MM.1S (cell line): ENCODE data around the gene TCL1A.
"Not testable (repeated sequence)": the region's sequence is repeated elsewhere in the genome, so short reads cannot be mapped to it uniquely, and the experiment has no call there.

Source experiments
- DNase-seq: peaks from one replicate; pipeline ENCODE4 v3.0.0-alpha.2; 2015
- H2AFZ ChIP-seq: fragments of 300-600 bp; sonication (generic); 2 replicates; pipeline ENCODE4 v1.6.0; 2016; ENCODE audit warnings: antibody characterized with exemption, low read length
- H3F3A ChIP-seq: fragments of 300-600 bp; sonication (generic); 2 replicates; pipeline ENCODE4 v1.6.1; 2016; ENCODE audit warnings: mild to moderate bottlenecking, antibody characterized with exemption, low read length, moderate library complexity, mixed read lengths; ENCODE audit not compliant: insufficient read depth
- H3K27ac ChIP-seq: fragments of 300-600 bp; sonication (generic); 2 replicates; pipeline ENCODE4 v1.5.1; 2016; ENCODE audit warnings: mild to moderate bottlenecking, low read length
- H3K27me3 ChIP-seq: fragments of 300-600 bp; sonication (generic); replicated peaks from 2 replicates; pipeline ENCODE4 v1.6.0; 2016; ENCODE audit warnings: low read length; ENCODE audit not compliant: insufficient read depth
- H3K36me3 ChIP-seq: fragments of 300-600 bp; sonication (generic); replicated peaks from 2 replicates; pipeline ENCODE4 v1.6.1; 2016; ENCODE audit warnings: mild to moderate bottlenecking, low read length, mixed read lengths; ENCODE audit not compliant: insufficient read depth
- H3K4me1 ChIP-seq: fragments of 300-600 bp; sonication (generic); 2 replicates; pipeline ENCODE4 v1.6.1; 2016; ENCODE audit warnings: low read length, mixed read lengths
- H3K4me2 ChIP-seq: fragments of 300-600 bp; sonication (generic); 2 replicates; pipeline ENCODE4 v1.6.0; 2016; ENCODE audit warnings: low read depth, low read length
- H3K4me3 ChIP-seq: fragments of 300-600 bp; sonication (generic); 2 replicates; pipeline ENCODE4 v1.5.1; 2016; ENCODE audit warnings: low read length, mixed read lengths
- H3K79me2 ChIP-seq: fragments of 300-600 bp; sonication (generic); 2 replicates; pipeline ENCODE4 v1.6.1; 2016; ENCODE audit warnings: mixed run types, low read length, mixed read lengths
- H3K9ac ChIP-seq: fragments of 300-600 bp; sonication (generic); 2 replicates; pipeline ENCODE4 v1.6.1; 2016; ENCODE audit warnings: low read length, mixed read lengths
- H3K9me2 ChIP-seq: fragments of 300-600 bp; sonication (generic); replicated peaks from 2 replicates; pipeline ENCODE4 v1.6.1; 2016; ENCODE audit warnings: mild to moderate bottlenecking, low read length, mixed read lengths; ENCODE audit not compliant: insufficient read depth
- H3K9me3 ChIP-seq: fragments of 300-600 bp; sonication (generic); replicated peaks from 2 replicates; pipeline ENCODE4 v1.6.1; 2016; ENCODE audit warnings: mild to moderate bottlenecking, low read length, mixed read lengths; ENCODE audit not compliant: insufficient read depth
- H4K20me1 ChIP-seq: fragments of 300-600 bp; sonication (generic); 2 replicates; pipeline ENCODE4 v1.6.1; 2016; ENCODE audit warnings: mild to moderate bottlenecking, low read length, moderate library complexity, mixed read lengths; ENCODE audit not compliant: insufficient read depth
- CTCF ChIP-seq: fragments of 300-600 bp; sonication (generic); IDR thresholded peaks from 2 replicates; pipeline ENCODE4 v1.5.1; 2016; ENCODE audit warnings: antibody characterized with exemption, low read length, mixed read lengths
- EZH2 ChIP-seq: fragments of 300-600 bp; sonication (generic); optimal IDR thresholded peaks from 2 replicates; pipeline ENCODE3; 2017; ENCODE audit warnings: low read depth, mild to moderate bottlenecking, antibody characterized with exemption, low read length, mixed read lengths
- EZH2phosphoT487 ChIP-seq: fragments of 300-600 bp; sonication (generic); IDR thresholded peaks from 2 replicates; pipeline ENCODE4 v1.6.1; 2018; ENCODE audit warnings: antibody characterized with exemption, low read length

Gene TCL1A

GRCh38 chr14:95668235-95668772 lies 45.6 kb downstream of the TCL1A start:
- Histone ChIP-seq H3K27ac (no peak overlapping the region), H3K27me3 (peaks cover 5% of the 10 kb centered on the region), H3K79me2 (no peaks in the 10 kb centered on the region), H2AFZ (no peak overlapping the region), H4K20me1 (no peaks in the 10 kb centered on the region), H3F3A (peaks cover 4% of the 10 kb centered on the region), H3K9me2 (no peaks in the 10 kb centered on the region), H3K4me3 (no peak overlapping the region), H3K4me1 (no peaks in the 10 kb centered on the region), H3K36me3 (no peaks in the 10 kb centered on the region), H3K4me2 (no peak overlapping the region), H3K9ac (no peak overlapping the region), H3K9me3 (no peaks in the 10 kb centered on the region)
- DNase-seq = no peak
- TF ChIP-seq CTCF = no peak
- no peak for TF ChIP-seq EZH2
- TF ChIP-seq EZH2phosphoT487 = no peak

- no peak for DNase-seq
Observed at GRCh38 chr14:95667249-95667693, 46.7 kb downstream of the TCL1A start.

GRCh38 chr14:95666450-95666849 lies 47.5 kb downstream of the TCL1A start:
- Histone ChIP-seq H3K4me3 (no peak overlapping the region), H3K27ac (no peak overlapping the region), H3K36me3 (no peaks in the 10 kb centered on the region), H3K4me2 (no peak overlapping the region), H3K9me3 (no peaks in the 10 kb centered on the region), H4K20me1 (no peaks in the 10 kb centered on the region), H3K4me1 (peaks cover 5% of the 10 kb centered on the region; the same call in 1 of the 2 replicates), H3K79me2 (no peaks in the 10 kb centered on the region), H3K27me3 (peaks cover 5% of the 10 kb centered on the region), H2AFZ (no peak overlapping the region), H3K9me2 (no peaks in the 10 kb centered on the region), H3K9ac (no peak overlapping the region), H3F3A (peaks cover 22% of the 10 kb centered on the region)
- no peak for DNase-seq
- no peak for TF ChIP-seq CTCF
- TF ChIP-seq EZH2phosphoT487 = no peak
- TF ChIP-seq EZH2 = no peak

More at GRCh38 chr14:95667249-95667693, 46.7 kb downstream of the TCL1A start:
- H3K79me2 ChIP-seq = no peaks in the 10 kb centered on the region
- no peak overlapping the region for H3K27ac ChIP-seq
- no peak overlapping the region for H3K9ac ChIP-seq
- H3K4me3 ChIP-seq = no peak overlapping the region
- peaks cover 14% of the 10 kb centered on the region for H3F3A ChIP-seq
- no peak for TF ChIP-seq CTCF
- TF ChIP-seq EZH2phosphoT487 = no peak
- no peak for TF ChIP-seq EZH2
- H3K4me1 ChIP-seq = peaks cover 2% of the 10 kb centered on the region; the same call in 1 of the 2 replicates
- no peak overlapping the region for H2AFZ ChIP-seq
- H3K9me2 ChIP-seq = no peaks in the 10 kb centered on the region
- H4K20me1 ChIP-seq = no peaks in the 10 kb centered on the region
- H3K27me3 ChIP-seq = peaks cover 5% of the 10 kb centered on the region
- H3K9me3 ChIP-seq = no peaks in the 10 kb centered on the region
- H3K36me3 ChIP-seq = no peaks in the 10 kb centered on the region
- H3K4me2 ChIP-seq = no peak overlapping the region

GRCh38 chr14:95665530-95665929 lies 48.4 kb downstream of the TCL1A start:
- not testable (repeated sequence) for H4K20me1 ChIP-seq, H3K9me3 ChIP-seq, H3K27me3 ChIP-seq, DNase-seq, H3K4me1 ChIP-seq, H3K4me2 ChIP-seq, H3K4me3 ChIP-seq, H3K9ac ChIP-seq, H3K36me3 ChIP-seq, H3K27ac ChIP-seq, H2AFZ ChIP-seq, H3K79me2 ChIP-seq, H3K9me2 ChIP-seq
- H3F3A ChIP-seq = peaks cover 25% of the 10 kb centered on the region
